HG03064 (cell line): ENCODE data around the gene TEC.

Experiments used
- ATAC-seq: cut with Tn5 transposase; IDR thresholded peaks from one replicate; pipeline ENCODE4 v1.9.1; 2021; ENCODE audit warnings: low read depth; ENCODE audit not compliant: unreplicated experiment

TEC gene

GRCh38 chr4:48130100-48130499 lies 139.5 kb downstream of the TEC start:
- ATAC-seq, result no peak

DNA sequence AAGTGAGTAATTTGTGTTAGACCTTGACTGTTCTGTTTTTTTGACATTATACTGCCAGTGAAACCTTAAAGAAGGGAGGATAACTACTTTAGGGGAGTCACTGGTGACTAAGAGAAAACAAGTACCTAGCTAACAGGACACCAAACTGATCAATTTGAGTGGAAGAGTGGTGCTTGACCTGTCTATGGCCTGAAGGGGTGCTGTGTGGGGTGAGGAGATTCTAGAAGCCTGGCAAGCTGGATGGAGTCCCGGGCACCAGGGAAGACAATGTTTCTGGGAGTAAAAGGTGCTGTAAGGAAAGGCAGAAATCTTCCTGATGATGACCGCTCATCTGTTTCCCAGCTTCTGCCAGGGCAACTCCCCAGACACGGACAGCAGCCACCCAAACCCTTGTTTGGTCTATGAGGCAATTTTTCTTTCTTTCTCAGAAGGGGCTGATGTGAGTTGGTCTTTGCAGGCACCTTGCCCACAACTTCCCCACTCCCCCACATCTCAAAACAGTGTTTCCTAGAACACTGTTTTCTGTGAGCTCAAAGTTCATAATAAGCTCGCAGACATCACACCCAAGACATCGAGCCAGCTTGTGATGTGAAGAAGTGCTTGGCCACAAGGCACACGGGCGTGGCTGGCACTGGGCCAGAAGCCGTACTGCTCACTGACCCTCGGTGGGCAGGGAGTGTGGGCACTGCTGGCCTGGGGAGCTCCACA lies 140.2 kb downstream of the TEC start:
- ATAC-seq, result no peak

DNA sequence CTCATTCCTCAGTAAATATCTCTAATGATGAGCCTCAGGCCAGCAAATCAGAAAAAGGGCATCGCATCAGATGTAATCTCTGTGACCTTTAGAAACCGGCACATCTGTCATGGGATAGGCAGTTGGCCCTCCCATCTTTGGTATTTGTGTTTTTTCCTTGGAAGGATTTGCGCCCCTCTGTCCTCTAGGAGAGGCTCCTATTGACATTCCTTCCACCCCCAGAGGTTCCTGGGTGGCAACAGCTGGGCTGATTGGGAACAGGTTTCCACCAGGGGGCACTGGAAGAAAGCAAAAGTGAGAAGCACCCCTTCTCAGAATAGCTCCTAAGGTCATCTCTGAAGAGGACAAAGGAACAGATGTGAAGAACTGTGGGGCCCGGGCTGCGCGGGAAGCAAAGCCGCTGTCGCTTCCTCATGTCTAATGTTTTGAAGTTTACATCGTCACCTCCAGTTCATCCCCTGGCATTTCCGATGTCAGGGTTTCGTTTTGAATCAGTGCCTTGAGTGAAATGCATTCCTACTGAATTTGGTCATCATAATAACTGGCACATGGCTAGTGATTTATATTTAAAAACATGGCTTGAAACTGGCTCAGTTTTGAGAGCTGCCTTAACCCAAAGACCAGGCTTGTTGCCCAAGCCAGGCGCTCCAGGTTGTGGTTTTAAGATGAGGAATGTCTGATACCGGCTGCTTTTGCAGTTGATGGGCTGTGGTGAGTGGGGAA lies 141.8 kb downstream of the TEC start:
- peak; percentile 87 for ATAC-seq

GRCh38 chr4:48127231-48127630 lies 142.4 kb downstream of the TEC start:
- no peak for ATAC-seq

- no peak for ATAC-seq
Observed at GRCh38 chr4:48126621-48127020, 143.0 kb downstream of the TEC start.

DNA sequence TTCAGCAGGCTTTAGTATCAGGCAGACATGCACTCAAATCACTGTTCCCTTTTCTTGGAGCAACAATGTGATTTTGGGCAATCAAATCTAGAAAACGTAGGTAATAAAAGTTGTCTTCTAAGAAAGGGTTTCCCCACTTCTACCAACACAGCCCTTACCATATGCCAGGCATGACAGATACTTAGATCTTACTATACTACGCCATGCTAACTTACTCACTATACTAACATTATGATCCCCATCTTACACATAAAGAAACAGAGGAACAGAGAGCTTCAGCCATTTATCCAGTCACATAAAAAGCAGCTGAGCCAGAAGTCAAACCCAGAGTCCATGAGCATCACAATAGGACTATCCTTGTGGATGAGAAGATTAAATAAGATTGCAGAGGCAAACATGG lies 144.8 kb downstream of the TEC start:
- ATAC-seq, result no peak

DNA sequence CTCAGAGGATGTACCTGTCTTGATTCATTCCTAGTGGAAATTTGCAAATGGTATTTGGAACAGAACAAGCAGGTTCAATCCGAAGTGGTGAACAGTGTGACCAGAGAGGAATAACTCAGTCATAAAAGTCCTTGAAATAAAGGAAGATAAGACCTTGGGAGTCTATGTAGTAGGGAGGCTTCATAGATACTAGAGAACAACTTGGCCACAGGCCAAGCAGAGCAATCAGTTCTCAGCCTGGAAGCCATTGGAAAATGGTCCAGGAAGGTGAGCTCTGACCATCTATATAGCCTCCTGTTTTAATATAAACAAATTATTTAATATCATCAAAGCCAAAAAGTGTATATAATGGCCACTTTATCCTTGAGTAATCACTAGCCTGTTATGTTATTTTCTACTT lies 146.9 kb downstream of the TEC start:
- ATAC-seq, result no peak

DNA sequence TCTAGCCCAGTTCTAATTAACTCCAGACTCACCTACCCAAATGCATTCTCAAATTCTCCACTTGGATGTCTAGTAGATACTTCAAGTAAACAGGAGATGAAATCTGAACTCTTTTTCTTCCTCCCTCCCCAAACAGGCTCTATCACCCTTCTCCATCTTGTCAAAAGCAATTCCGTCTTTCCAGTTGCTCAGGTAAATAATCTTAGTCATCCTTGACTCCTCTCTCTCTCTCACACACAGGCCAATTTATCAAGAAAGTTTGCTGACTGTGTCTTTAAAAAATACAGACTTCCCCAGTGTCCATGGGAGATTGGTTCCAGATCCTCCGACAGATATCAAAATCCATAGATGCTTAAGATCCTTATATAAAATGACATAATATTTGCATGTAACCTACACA lies 148.5 kb downstream of the TEC start:
- no peak for ATAC-seq

DNA sequence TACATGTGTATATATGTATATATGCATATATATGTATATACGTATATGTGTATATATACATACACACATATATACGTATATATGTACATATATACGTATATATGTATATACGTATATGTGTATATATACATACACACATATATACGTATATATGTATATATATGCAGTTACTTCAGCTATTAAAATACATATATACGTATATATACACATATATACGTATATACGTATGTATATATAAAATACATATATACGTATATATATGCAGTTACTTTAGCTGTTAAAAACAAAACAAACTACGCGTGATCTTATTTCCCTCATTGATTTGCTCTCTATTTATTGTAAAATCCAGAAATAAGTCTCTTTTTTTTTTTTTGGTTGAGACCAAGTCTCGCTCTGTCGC lies 149.5 kb downstream of the TEC start:
- no peak for ATAC-seq

DNA sequence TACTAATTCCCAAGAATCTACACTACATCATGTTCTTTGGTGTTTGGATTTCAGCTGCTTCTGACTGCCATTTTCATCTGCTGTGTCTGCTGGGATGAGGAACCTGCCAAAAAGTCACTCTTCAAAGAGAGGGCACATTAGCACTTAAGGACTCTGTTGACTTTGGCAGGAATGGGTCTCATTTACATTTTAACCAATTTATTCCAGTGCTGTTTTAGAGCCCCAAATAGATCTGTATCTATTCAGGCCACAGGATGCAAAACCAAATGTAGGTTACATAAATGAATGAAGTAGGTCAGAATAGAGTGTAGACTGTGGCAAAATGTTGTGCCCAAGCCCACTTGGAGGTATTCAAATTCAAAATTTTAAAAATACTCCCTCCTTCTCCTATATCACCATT lies 150.0 kb downstream of the TEC start:
- ATAC-seq, result no peak

DNA sequence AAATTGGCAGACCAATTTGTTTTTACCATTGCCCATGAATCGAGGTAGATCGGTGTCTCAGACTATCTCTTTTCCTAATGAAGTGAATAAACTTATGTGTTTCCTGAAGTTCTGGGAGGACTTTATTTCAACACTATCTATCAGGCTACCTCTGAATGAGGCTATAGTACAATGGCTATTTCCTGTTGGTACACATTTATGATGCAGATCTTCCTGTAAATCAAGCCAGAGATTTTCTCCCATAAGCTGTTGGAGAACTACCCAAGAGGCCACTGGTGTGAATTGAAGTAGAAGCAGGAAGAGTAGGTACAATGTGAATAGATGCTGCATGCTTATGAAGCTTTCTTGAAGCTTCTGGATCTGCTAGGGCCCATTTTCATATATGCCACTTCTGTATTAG lies 151.6 kb downstream of the TEC start:
- no peak for ATAC-seq

DNA sequence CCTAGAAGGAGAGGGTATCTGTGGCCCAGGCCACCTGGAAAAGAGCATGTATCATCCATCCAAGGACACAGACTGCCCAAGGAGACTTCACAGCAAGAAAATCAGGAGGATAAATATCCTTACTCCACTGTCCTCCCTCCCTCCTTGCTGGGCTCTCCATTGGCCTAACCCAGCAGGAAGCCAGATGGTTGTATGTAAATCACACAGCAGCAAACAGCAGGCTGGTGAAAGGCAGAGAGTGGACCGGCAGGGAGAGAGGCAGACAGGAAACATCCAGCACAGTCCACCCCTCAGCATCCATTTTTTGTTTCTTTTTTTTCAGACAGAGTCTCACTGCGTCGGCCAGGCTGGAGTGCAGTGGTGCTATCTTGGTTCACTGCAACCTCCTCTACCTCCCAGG lies 153.1 kb downstream of the TEC start:
- no peak for ATAC-seq

DNA sequence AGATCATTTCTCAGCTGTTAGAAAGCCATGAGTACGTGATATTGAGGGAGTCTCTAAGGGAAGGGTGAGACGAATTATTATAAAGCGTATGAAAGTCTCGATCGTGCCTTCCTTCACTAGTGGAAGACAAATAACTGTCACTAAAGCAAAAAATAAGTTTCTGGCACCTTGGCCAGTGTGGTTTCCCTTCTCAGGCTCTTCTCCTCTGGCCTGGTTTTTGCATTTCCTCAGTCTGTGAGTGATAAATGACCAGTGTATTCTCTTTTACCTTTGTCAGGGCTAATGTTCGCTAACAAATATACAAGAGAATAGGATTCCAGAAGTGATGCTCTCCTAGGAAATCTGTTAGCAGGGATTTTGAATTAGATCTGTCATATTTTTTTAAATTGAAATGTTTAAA lies 155.2 kb downstream of the TEC start:
- ATAC-seq, result no peak

- no peak for ATAC-seq
Observed at GRCh38 chr4:48112017-48112667, 157.5 kb downstream of the TEC start.

DNA sequence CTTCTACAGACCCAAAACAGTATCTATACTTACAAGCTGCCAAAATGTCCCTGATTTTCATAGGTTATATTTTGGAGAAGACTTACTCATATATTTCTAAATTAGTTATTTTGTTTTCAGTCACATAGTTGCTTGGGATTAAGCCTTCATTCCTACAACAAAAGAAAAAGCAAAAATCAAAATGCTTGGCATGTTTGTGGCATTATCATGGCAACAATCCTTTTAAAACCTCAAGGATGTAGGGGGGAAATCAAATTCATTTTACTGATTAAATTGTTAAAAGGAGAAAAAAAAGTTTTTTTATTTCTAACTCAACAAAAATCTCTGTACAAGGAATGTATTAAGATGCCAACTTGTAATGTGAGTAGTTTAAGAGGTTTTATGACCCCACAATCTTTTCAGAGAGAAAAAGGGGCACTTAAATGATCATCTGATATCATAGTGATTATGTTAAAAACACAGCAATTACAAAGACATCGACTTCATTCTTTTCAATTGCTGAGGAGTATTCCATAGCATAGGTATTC lies 159.1 kb downstream of the TEC start:
- ATAC-seq, result no peak

DNA sequence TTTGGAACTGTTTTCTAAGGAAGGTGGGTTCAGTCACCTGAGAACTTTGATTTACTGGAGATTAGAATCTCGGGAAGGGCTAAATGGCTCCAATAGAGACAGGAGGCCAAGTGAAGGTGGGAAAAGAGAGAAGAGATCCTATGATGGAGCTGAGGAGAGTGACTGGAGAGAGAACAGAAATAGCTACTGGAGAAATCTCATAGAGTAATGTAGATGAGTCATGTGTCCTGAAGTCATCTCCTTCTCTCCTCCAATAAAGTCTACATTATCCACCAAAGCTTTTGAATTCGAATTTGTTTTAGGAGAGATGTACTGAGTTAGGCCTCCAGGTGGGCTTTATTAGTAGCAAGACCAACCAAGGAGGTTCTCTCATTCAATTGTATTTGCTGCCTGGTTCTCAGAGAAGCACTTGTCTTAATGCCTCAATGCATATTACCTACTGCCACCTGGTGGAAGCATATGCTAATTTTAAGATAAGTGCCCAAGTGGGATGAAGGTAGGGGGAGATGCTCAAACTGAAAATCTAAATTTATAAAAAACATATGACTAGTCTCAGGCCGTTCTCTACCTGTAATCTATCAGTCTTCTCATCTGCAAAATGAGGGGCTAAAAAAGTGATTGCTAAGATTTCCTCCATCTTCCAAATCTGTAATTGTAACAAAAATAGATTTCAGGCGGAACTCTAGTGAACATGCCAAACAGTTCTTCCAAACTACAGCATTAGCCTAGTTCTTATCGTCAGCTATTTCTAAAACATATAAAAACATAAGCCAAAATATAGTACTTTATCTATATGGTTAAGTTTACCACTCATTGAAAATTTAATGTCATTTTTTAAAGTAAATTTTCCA lies 160.0 kb downstream of the TEC start:
- no peak for ATAC-seq

DNA sequence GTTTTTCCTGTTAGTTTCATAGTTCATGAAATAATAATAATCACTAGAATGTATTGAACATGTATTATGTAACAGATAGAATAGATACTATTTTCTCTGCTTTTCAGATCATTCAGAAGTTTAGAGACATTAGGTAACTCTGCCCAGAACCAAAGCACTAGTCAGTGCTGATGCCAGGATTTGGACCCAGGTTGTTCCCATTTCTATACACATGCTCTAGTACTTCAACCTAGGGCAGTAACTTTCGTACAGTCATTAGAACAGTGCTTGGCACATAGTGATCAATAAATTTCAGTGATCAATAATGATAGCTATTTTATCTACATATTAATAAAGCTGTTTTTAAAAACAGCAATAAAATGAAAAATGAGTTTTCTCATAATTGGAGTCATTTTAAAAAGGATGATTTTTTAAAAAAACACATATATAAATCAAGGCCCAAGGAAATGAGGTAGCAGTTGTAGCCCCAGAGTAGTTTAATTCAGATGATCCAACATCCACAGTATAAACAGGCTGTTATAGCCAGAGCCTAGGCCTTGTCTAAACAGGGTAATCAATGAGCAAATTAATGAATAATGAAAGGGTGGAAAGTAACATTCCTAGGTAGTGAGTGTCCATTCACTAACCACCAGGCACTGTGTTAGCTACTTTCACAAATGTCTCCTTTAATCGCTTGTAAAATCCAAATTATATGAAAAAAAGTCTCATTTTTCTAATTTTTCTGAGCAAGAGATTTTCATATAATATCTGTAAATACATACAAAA lies 161.1 kb downstream of the TEC start:
- no peak for ATAC-seq

DNA sequence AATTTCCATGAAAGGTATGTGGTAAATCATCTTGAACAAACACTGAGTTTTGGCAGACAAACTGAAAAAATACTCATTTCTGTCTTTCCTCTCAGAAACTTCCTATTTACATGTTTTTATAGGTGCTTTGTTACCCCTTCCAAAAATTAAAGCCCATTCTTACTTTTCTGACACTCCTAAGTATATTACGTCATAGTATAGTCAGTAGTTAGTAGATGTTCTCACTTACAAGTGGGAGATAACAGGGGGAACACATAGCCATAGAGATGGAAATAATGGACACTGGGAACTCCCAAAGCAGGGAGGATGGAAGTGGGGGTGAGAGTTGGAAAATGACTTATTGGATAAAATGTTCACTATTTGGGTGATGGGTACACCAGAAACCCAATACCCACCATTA lies 164.4 kb downstream of the TEC start:
- no peak for ATAC-seq

DNA sequence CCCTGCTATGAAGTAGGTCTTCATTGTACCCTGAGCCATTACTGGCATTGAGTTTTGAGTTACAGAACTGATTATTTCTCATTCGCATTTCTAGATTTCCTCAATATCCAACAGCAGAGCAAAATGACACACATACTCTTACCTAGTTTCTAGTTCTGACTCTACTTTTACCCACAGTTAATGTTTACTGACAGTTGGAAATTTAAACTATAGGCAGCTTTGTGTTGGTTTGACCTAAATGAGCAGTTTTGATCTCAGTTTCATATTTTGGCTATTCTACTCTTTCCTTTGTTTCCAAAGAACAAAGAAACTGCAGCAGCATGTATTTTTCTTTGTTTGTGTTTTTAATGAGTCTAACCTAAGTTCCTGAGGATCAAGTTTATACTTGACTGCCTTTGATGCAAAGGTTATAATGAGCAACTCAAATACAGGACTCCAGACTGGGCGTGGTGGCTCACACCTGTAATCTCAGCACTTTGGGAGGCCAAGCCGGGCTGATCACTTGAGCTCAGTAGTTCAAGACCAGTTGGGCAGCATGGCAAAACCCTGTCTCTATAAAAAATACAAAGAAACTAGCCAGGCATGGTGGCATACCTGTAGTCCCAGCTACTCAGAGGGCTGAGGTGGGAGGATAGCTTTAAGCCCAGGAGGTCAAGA lies 166.0 kb downstream of the TEC start:
- ATAC-seq, result peak; percentile 72

DNA sequence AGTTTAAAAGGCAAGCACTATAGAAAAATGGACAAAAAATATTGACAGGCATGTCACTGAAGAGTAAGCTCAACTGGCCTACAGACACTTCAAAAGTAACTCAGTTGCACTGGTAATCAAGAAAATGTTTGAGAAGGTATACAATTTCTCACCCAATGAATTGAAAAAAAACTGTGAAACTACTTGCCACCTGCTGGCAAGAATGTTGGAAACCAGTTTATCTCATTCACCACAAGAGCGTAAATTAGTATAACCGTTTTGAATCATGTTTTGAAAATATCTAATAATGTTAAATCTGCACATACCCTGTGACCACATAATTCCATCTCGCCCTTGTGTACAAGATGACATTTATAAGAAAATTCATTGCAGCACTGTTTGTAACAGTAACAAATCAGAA lies 167.3 kb downstream of the TEC start:
- no peak for ATAC-seq
